GM19468 (cell line): ENCODE results near the gene ADGRL3.
"Not testable (repeated sequence)": the region's sequence is repeated elsewhere in the genome, so short reads cannot be mapped to it uniquely, and the experiment has no call there.

Experiments used
- ATAC-seq: cut with Tn5 transposase; IDR thresholded peaks from one replicate; pipeline ENCODE4 v1.9.1; 2021; ENCODE audit warnings: mild to moderate bottlenecking, moderate library complexity, moderate number of reproducible peaks; ENCODE audit not compliant: unreplicated experiment; ENCODE audit errors: extremely low read depth

ADGRL3 gene

GRCh38 chr4:61918507-61918906 lies 718.4 kb downstream of the ADGRL3 start:
- no peak for ATAC-seq

- no peak for ATAC-seq
Measured at GRCh38 chr4:61918987-61919386, 718.9 kb downstream of the ADGRL3 start.

DNA sequence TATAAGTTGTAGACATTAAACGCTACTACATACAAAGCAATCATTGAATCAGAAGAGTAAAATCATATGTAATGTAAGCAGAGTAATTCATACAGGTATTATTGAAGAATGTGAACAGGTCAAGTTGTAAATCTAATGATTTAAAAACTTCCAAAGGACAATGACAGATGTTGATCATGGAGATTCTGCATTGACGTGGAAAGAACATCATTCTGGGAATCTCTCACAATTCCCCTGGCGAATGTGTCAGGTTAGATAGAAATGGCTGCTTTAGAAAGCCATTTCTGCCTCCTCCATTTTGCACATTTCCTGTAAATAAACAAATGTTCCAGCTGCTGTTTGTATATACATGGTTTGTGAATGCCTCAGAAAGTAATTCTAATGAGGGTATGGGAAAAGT lies 719.4 kb downstream of the ADGRL3 start:
- no peak for ATAC-seq

DNA sequence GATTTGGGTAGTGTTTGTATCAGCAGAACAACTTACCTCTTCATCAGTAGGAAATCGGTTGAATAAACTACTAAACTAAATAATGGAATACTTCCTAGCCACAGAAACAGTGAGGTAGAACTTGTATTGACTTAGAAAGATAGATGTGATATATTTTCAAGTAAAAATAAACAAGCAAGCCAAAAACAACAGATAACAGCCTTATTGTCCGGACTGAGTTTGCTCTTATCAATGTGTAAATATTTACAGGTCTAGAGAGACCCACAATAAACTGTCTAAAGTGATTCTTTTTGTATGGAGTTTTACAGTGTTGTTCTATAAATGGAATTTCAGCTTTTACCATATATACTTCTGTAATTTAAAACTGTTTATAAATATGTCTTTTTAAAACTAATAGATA lies 721.8 kb downstream of the ADGRL3 start:
- ATAC-seq, result no peak

- ATAC-seq, result no peak
Measured at GRCh38 chr4:61922766-61923165, 722.6 kb downstream of the ADGRL3 start.

GRCh38 chr4:61923179-61923578 lies 723.1 kb downstream of the ADGRL3 start:
- ATAC-seq, result no peak

- ATAC-seq, result no peak
Measured at GRCh38 chr4:61924131-61924530, 724.0 kb downstream of the ADGRL3 start.

DNA sequence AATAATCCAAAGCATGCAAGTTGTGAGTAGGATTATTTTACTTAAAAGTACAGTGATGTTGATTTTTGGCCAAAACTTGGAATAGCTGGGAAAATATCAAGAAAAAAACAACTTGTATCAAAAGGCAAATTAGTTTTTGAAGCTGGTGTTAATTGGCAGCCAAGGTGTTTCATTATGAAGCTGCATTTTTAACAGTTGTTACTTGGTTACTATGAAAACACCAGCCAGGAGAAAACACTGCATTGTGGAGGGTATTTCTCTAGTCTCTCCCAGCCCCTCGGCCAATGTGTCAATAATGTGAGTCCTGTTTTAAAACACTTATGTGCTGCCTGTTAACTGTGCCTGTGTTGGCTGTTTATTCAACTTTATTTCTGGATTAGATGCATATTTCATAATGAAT lies 733.4 kb downstream of the ADGRL3 start:
- no peak for ATAC-seq

GRCh38 chr4:61934198-61934597 lies 734.1 kb downstream of the ADGRL3 start:
- no peak for ATAC-seq

GRCh38 chr4:61938250-61938846 lies 738.2 kb downstream of the ADGRL3 start:
- no peak for ATAC-seq

DNA sequence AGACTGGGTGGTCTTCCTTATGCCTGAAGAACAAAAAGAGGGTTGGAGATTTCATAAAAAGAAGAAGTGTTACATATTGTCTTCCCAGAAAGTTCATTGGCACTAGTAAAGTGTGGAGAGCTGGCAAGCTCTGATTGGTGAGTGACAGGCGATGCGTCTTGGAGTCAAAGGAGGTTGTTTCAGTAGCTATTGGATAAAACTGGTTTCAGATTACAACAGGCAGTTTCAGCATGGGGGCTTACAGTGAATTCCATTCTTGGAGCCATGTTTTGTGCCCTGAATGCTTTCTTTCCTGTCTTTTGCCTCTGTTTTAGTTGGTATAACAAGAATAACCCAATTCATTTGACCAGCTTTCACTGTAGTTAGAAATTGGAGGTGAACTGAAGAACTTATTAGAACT lies 750.5 kb downstream of the ADGRL3 start:
- no peak for ATAC-seq

DNA sequence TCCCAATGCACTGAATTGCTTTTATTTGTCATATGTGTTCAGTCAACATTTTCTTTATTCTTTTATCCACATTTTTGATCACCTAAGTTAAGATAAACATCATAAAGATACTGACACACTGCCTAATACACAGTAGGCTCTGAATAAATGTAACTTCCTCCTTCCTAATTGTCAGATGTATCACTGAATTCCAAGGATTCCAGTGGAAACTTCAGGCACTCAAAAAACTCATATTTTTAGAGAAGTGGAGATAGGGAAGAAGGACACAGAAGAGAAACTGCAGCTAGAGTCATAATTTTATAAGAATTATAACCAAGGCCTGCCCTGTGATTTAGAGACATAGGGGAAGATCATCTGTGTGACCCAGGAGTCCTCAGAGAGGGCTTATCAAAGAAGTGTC lies 753.3 kb downstream of the ADGRL3 start:
- ATAC-seq, result no peak

DNA sequence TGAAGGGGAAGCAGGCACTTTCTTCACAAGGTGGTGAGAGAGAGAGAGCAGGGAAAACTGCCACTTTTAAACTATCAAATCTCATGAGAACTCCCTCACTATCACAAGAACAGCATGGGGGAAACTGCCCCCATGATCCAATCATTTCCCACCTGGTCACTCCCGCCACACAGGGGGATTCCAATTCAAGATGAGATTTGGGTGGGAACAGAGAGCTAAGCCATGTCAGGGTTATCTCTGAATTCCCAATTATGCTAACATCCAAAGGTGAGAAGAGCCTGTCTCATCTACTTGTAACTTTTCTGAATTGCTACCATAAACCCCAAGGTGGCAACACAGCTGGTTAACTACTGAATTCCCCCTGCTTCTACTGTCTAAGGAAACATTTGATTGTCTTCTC lies 758.5 kb downstream of the ADGRL3 start:
- ATAC-seq, result no peak

DNA sequence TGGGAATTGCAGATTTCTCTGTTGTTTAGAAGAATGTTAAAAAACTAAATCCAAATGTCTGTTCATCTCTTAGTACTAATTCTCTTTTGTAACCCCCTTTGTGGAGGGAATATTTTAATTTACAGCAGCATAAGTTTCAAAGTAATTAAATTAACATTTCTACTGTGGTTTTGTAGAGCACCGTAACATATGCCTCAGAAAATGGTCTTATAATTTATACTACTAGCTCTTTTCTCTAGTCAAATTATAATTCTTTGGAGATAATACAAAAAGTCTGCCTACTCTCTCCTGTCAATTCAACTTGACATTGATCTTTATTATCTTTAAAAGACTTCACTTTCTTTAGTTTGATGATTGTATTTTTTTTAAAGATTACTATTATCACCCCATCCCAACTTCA lies 759.0 kb downstream of the ADGRL3 start:
- ATAC-seq, result no peak

GRCh38 chr4:61984260-61984909 lies 784.3 kb downstream of the ADGRL3 start:
- ATAC-seq, result no peak

GRCh38 chr4:61985426-61985825 lies 785.3 kb downstream of the ADGRL3 start:
- no peak for ATAC-seq

DNA sequence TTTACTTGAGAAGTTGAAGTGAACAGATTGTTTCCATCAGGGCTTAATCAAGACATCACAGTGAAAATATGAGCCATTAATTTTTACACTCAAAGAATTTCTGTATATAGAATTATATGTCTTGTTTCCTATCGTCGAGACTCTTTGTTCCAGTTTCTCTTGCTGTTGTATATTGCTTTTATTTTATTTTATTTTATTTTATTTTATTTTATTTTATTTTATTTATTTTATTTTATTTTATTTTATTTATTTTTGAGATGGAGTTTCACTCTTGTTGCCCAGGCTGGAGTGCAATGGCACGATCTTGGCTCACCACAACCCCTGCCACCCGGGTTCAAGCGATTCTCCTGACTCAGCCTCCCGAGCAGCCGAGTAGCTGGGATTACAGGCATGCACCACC lies 786.8 kb downstream of the ADGRL3 start:
- not testable (repeated sequence) for ATAC-seq

GRCh38 chr4:61992351-61992750 lies 792.2 kb downstream of the ADGRL3 start:
- no peak for ATAC-seq

- no peak for ATAC-seq
Measured at GRCh38 chr4:61994036-61994435, 793.9 kb downstream of the ADGRL3 start.

GRCh38 chr4:61995717-61996340 lies 795.7 kb downstream of the ADGRL3 start:
- no peak for ATAC-seq

GRCh38 chr4:61996943-61997342 lies 796.8 kb downstream of the ADGRL3 start:
- ATAC-seq, result no peak

- ATAC-seq, result no peak
Measured at GRCh38 chr4:61997831-61998230, 797.7 kb downstream of the ADGRL3 start.
